Stimulated activated naive B cell treated with anti-CD40 and anti-IgM and Interleukin-4, amounts not matched to agents 10 μg/mL and 1 μg/mL and 100 μg/mL, for 72 hours (primary cell): Measurements from ENCODE around the gene RCBTB2.
"Not testable (repeated sequence)": the region's sequence is repeated elsewhere in the genome, so short reads cannot be mapped to it uniquely, and the experiment has no call there.

Experiments used
- ATAC-seq, 2 donors: fragments of 150-1000 bp; cut with Tn5 transposase; replicated peaks; 2 replicates each; pipeline ENCODE4 v1.10.0; 2021; ENCODE audit warnings: moderate library complexity in 1 of 2
- DNase-seq: peaks from one replicate; pipeline ENCODE4 v3.0.0; 2021
- H3K27ac Mint-ChIP-seq: one replicate; pipeline ENCODE4 v1.8.0; 2022; ENCODE audit warnings: mild to moderate bottlenecking, mixed read lengths
- H3K27me3 Mint-ChIP-seq, 2 donors: one replicate each; pipeline ENCODE4 v1.8.0; 2022; ENCODE audit warnings: mixed read lengths in 2 of 2
- H3K36me3 Mint-ChIP-seq, 2 donors: one replicate each; pipeline ENCODE4 v1.8.0; 2022; ENCODE audit warnings: mixed read lengths in 2 of 2, mild to moderate bottlenecking in 1 of 2
- H3K4me1 Mint-ChIP-seq, 2 donors: one replicate each; pipeline ENCODE4 v1.8.0; 2022; ENCODE audit warnings: mixed read lengths in 2 of 2, mild to moderate bottlenecking in 1 of 2
- H3K4me3 Mint-ChIP-seq, 2 donors: one replicate each; pipeline ENCODE4 v1.8.0; 2022; ENCODE audit warnings: mild to moderate bottlenecking in 2 of 2, mixed read lengths in 2 of 2, moderate library complexity in 1 of 2
- H3K9me3 Mint-ChIP-seq, 2 donors: one replicate each; pipeline ENCODE4 v1.8.0; 2022; ENCODE audit warnings: mixed read lengths in 2 of 2, mild to moderate bottlenecking in 1 of 2

RCBTB2 gene

GRCh38 chr13:48488995-48489394, 43.9 kb downstream of the RCBTB2 start:
- no peaks in the 10 kb centered on the region for H3K27me3 Mint-ChIP-seq
- peaks cover 16 to 25% of the 10 kb centered on the region in 2 donors for H3K4me1 Mint-ChIP-seq
- no peak overlapping the region for H3K4me3 Mint-ChIP-seq
- ATAC-seq (peak; percentile 15 to 29), DNase-seq (no peak)
- H3K36me3 Mint-ChIP-seq: peaks cover 9 to 18% of the 10 kb centered on the region in 2 donors
- H3K9me3 Mint-ChIP-seq: peaks cover 3 to 5% of the 10 kb centered on the region in 2 donors
- no peak overlapping the region for H3K27ac Mint-ChIP-seq

- Mint-ChIP-seq H3K27ac (no peak overlapping the region), H3K4me1 (peaks cover 16 to 25% of the 10 kb centered on the region in 2 donors), H3K4me3 (no peak overlapping the region), H3K9me3 (peaks cover 3 to 5% of the 10 kb centered on the region in 2 donors), H3K27me3 (no peaks in the 10 kb centered on the region), H3K36me3 (peaks cover 10 to 24% of the 10 kb centered on the region in 2 donors)
- DNase-seq (no peak), ATAC-seq (no peak)
Measured at GRCh38 chr13:48487968-48488367, 44.9 kb downstream of the RCBTB2 start.

- peaks cover 18 to 25% of the 10 kb centered on the region in 2 donors for H3K4me1 Mint-ChIP-seq
- peaks cover 20 to 34% of the 10 kb centered on the region in 2 donors for H3K36me3 Mint-ChIP-seq
- H3K4me3 Mint-ChIP-seq: no peak overlapping the region
- no peak overlapping the region for H3K27ac Mint-ChIP-seq
- no peaks in the 10 kb centered on the region for H3K27me3 Mint-ChIP-seq
- no peak for ATAC-seq
- DNase-seq: no peak
- H3K9me3 Mint-ChIP-seq: peaks cover 3 to 5% of the 10 kb centered on the region in 2 donors
Measured at GRCh38 chr13:48486836-48487235, 46.0 kb downstream of the RCBTB2 start.

GRCh38 chr13:48486362-48486761, 46.5 kb downstream of the RCBTB2 start:
- Mint-ChIP-seq H3K9me3 (peaks cover 3 to 5% of the 10 kb centered on the region in 2 donors), H3K27ac (no peak overlapping the region), H3K36me3 (peaks cover 20 to 34% of the 10 kb centered on the region in 2 donors), H3K27me3 (no peaks in the 10 kb centered on the region), H3K4me3 (no peak overlapping the region), H3K4me1 (peaks cover 16 to 25% of the 10 kb centered on the region in 2 donors)
- ATAC-seq (no peak), DNase-seq (no peak)

GRCh38 chr13:48485432-48485831, 47.4 kb downstream of the RCBTB2 start:
- no peak for DNase-seq
- no peak for ATAC-seq
- no peak overlapping the region for H3K27ac Mint-ChIP-seq
- no peaks in the 10 kb centered on the region for H3K27me3 Mint-ChIP-seq
- H3K4me3 Mint-ChIP-seq: no peak overlapping the region
- H3K4me1 Mint-ChIP-seq: peaks cover 15 to 22% of the 10 kb centered on the region in 2 donors
- H3K9me3 Mint-ChIP-seq: peaks cover 3 to 5% of the 10 kb centered on the region in 2 donors
- H3K36me3 Mint-ChIP-seq: peaks cover 20 to 38% of the 10 kb centered on the region in 2 donors

- H3K36me3 Mint-ChIP-seq: peaks cover 27 to 40% of the 10 kb centered on the region in 2 donors
- H3K9me3 Mint-ChIP-seq: peaks cover 3 to 5% of the 10 kb centered on the region in 2 donors
- ATAC-seq: no peak
Measured at GRCh38 chr13:48483575-48483974, 49.3 kb downstream of the RCBTB2 start.

GRCh38 chr13:48478391-48478790, 54.5 kb downstream of the RCBTB2 start:
- no peak overlapping the region for H3K27ac Mint-ChIP-seq
- no peaks in the 10 kb centered on the region for H3K9me3 Mint-ChIP-seq
- peaks cover 13 to 23% of the 10 kb centered on the region in 2 donors for H3K4me1 Mint-ChIP-seq
- ATAC-seq: no peak
- H3K36me3 Mint-ChIP-seq: peaks cover 33 to 53% of the 10 kb centered on the region in 2 donors
- H3K27me3 Mint-ChIP-seq: no peaks in the 10 kb centered on the region
- H3K4me3 Mint-ChIP-seq: no peak overlapping the region
- DNase-seq: no peak

More at GRCh38 chr13:48483575-48483974, 49.3 kb downstream of the RCBTB2 start:
- no peak overlapping the region for H3K4me3 Mint-ChIP-seq
- no peak overlapping the region for H3K27ac Mint-ChIP-seq
- H3K4me1 Mint-ChIP-seq: peaks cover 7 to 10% of the 10 kb centered on the region in 2 donors
- no peaks in the 10 kb centered on the region for H3K27me3 Mint-ChIP-seq
- no peak for DNase-seq

GRCh38 chr13:48477191-48477855, 55.6 kb downstream of the RCBTB2 start:
- Mint-ChIP-seq H3K4me3 (peak overlapping the region in 1 of 2 donors; percentile 16), H3K4me1 (peaks cover 11 to 23% of the 10 kb centered on the region in 2 donors), H3K27me3 (no peaks in the 10 kb centered on the region), H3K27ac (no peak overlapping the region), H3K36me3 (peaks cover 25 to 44% of the 10 kb centered on the region in 2 donors), H3K9me3 (no peaks in the 10 kb centered on the region)
- peak; percentile 88 to 90 for ATAC-seq
- no peak for DNase-seq

- Mint-ChIP-seq H3K27ac (no peak overlapping the region), H3K36me3 (peaks cover 21 to 42% of the 10 kb centered on the region in 2 donors), H3K27me3 (no peaks in the 10 kb centered on the region), H3K4me1 (peaks cover 11 to 23% of the 10 kb centered on the region in 2 donors), H3K4me3 (no peak overlapping the region), H3K9me3 (no peaks in the 10 kb centered on the region)
- ATAC-seq (no peak), DNase-seq (no peak)
Measured at GRCh38 chr13:48476686-48477085, 56.2 kb downstream of the RCBTB2 start.

- DNase-seq (no peak), ATAC-seq (peak in 1 of 2 donors; percentile 60)
- peaks cover 11 to 23% of the 10 kb centered on the region in 2 donors for H3K4me1 Mint-ChIP-seq
- H3K36me3 Mint-ChIP-seq: peaks cover 21 to 43% of the 10 kb centered on the region in 2 donors
- H3K27ac Mint-ChIP-seq: no peak overlapping the region
- no peaks in the 10 kb centered on the region for H3K9me3 Mint-ChIP-seq
- H3K27me3 Mint-ChIP-seq: no peaks in the 10 kb centered on the region
- no peak overlapping the region for H3K4me3 Mint-ChIP-seq
Measured at GRCh38 chr13:48476215-48476614, 56.7 kb downstream of the RCBTB2 start.

- H3K4me1 Mint-ChIP-seq: peaks cover 11 to 23% of the 10 kb centered on the region in 2 donors
- no peak overlapping the region for H3K4me3 Mint-ChIP-seq
- peak in 1 of 2 donors; percentile 41 for ATAC-seq
- H3K9me3 Mint-ChIP-seq: no peaks in the 10 kb centered on the region
- H3K36me3 Mint-ChIP-seq: peaks cover 21 to 40% of the 10 kb centered on the region in 2 donors
- no peak for DNase-seq
- H3K27ac Mint-ChIP-seq: no peak overlapping the region
- H3K27me3 Mint-ChIP-seq: no peaks in the 10 kb centered on the region
Measured at GRCh38 chr13:48475230-48475629, 57.6 kb downstream of the RCBTB2 start.

GRCh38 chr13:48457578-48458242, 75.2 kb downstream of the RCBTB2 start:
- ATAC-seq (no peak), DNase-seq (no peak)
- Mint-ChIP-seq H3K4me1 (peaks cover 0 to 6% of the 10 kb centered on the region in 2 donors), H3K36me3 (peaks cover 49 to 64% of the 10 kb centered on the region in 2 donors), H3K27me3 (no peaks in the 10 kb centered on the region), H3K27ac (no peak overlapping the region), H3K4me3 (no peak overlapping the region), H3K9me3 (peaks cover 4 to 5% of the 10 kb centered on the region in 2 donors)

- DNase-seq (no peak), ATAC-seq (no peak)
- no peak overlapping the region for H3K4me3 Mint-ChIP-seq
- H3K36me3 Mint-ChIP-seq: peaks cover 53 to 69% of the 10 kb centered on the region in 2 donors
- H3K4me1 Mint-ChIP-seq: peaks cover 0 to 12% of the 10 kb centered on the region in 2 donors
- H3K9me3 Mint-ChIP-seq: peaks cover 5% of the 10 kb centered on the region in 2 donors
- no peak overlapping the region for H3K27ac Mint-ChIP-seq
- H3K27me3 Mint-ChIP-seq: no peaks in the 10 kb centered on the region
Measured at GRCh38 chr13:48456546-48456945, 76.3 kb downstream of the RCBTB2 start.

- H3K4me1 Mint-ChIP-seq: peaks cover 3 to 33% of the 10 kb centered on the region in 2 donors
- peaks cover 49 to 56% of the 10 kb centered on the region in 2 donors for H3K36me3 Mint-ChIP-seq
- H3K9me3 Mint-ChIP-seq: peaks cover 14 to 17% of the 10 kb centered on the region in 2 donors
- H3K27me3 Mint-ChIP-seq, DNase-seq, H3K4me3 Mint-ChIP-seq, H3K27ac Mint-ChIP-seq, ATAC-seq: not testable (repeated sequence)
Measured at GRCh38 chr13:48451196-48451595, 81.7 kb downstream of the RCBTB2 start.
